ENCODE measurements around the gene MPDZ. TPM values are rescaled to one million over a fixed set of nuclear protein-coding genes. Genes with fewer than 3 reads are reported as not detected.

The MPDZ gene
- total and polyA plus RNA-seq, 2 of the 4 experiments (the other 2 are of a cell fraction): 18.8 to 39.3 TPM

DNA sequence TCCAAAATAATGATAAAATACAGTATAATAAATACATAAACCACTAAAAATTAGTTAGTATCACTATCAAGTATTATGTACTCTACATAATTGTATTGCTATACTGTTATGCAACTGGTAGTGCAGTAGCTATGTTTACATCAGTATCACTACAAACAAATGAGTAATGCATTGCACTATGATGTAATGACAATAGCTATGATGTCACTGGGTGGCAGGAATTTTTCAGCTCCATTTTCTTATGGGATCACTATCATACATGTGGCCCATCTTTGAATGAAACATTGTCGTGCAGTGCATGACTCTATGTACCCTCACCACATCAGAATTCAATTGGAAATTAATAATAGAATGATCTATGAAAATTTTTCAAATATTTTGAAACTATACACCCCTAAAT, 201.3 kb downstream of the MPDZ start:
- no peaks in the 10 kb centered on the region for H3K27me3 ChIP-seq (ENCODE audit: control insufficient read depth, insufficient read depth, low read length)
- no peaks in the 10 kb centered on the region for H3K36me3 ChIP-seq (ENCODE audit: control insufficient read depth, insufficient read depth, low read length)
- no peak overlapping the region for H2BK120ac ChIP-seq (ENCODE audit: low read depth, low read length)
- no peak overlapping the region for H3K23ac ChIP-seq (ENCODE audit: low read depth, low read length)
- H3K79me1 ChIP-seq (ENCODE audit: low read depth in 1 of 2, low read length in 2 of 2): no peaks in the 10 kb centered on the region
- ChIA-PET POLR2A (ENCODE audit: unreplicated experiment) (no interaction called here), CTCF (no interaction called here)
- H3K18ac ChIP-seq (ENCODE audit: low read depth, low read length): no peak overlapping the region
- H3K9me1 ChIP-seq (ENCODE audit: insufficient read depth, low read length): no peaks in the 10 kb centered on the region
- H4K5ac ChIP-seq (ENCODE audit: low read depth, low read length): no peak overlapping the region
- H3K14ac ChIP-seq (replicated peaks; ENCODE audit: low read depth, low read length): no peak overlapping the region
- no TSS peak for BruUV-seq (replicated peaks)
- no peak overlapping the region for H3K4me2 ChIP-seq (ENCODE audit: low read depth, low read length)
- no peak overlapping the region for H2AFZ ChIP-seq (replicated peaks; ENCODE audit: low read length, poor library complexity)
- dilution Hi-C loops (cut with HindIII; ENCODE audit: low sequenced_read_pairs, unreplicated experiment): no loop called here
- WGBS, 2 experiments (ENCODE audit: extremely low coverage in 2 of 2, insufficient read length in 1 of 2): no CpG with 5 or more reads among the region's 1 CpG
- H3K9ac ChIP-seq (ENCODE audit: low read depth, low read length): no peak overlapping the region
- in situ Hi-C loops (cut with MboI; ENCODE audit: low sequenced_read_pairs): no loop called here
- H3K56ac ChIP-seq (ENCODE audit: extremely low read depth, insufficient read depth, low read length): no peak overlapping the region
- no peak overlapping the region for H2BK15ac ChIP-seq (ENCODE audit: low read depth, low read length)
- H2AK9ac ChIP-seq (replicated peaks; ENCODE audit: low read depth, low read length, poor library complexity): no peak overlapping the region
- no peak overlapping the region for H2BK20ac ChIP-seq (ENCODE audit: low read depth, low read length)
- TF ChIP-seq MAZ (IDR thresholded peaks at IDR 0.05; ENCODE audit: borderline replicate concordance, low read depth, low read length) (no peak), CEBPB (IDR thresholded peaks at IDR 0.05; ENCODE audit: low read depth, low read length) (peak; percentile 29; the same call in 1 of the 2 replicates)
- no peaks in the 10 kb centered on the region for H3K4me1 ChIP-seq (ENCODE audit: control insufficient read depth, insufficient read depth, low read length)
- no peak overlapping the region for H4K91ac ChIP-seq (ENCODE audit: insufficient read depth, low read depth, low read length)
- no peak for DNase-seq
- H2AK5ac ChIP-seq (ENCODE audit: low read depth, low read length): no peak overlapping the region
- no peak overlapping the region for H2BK5ac ChIP-seq (ENCODE audit: low read depth, low read length, poor library complexity, severe bottlenecking)
- H3K4ac ChIP-seq (ENCODE audit: low read depth, low read length): no peak overlapping the region
- ATAC-seq (ENCODE audit: low read depth): no peak
- H3K9me3 ChIP-seq (ENCODE audit: control insufficient read depth, insufficient read depth, low read length): no peaks in the 10 kb centered on the region
- no peak overlapping the region for H3K4me3 ChIP-seq (ENCODE audit: insufficient read depth, low read depth, low read length)
- no peak overlapping the region for H4K8ac ChIP-seq (ENCODE audit: low read depth in 2 of 2, low read length in 2 of 2)
- H3K27ac ChIP-seq (ENCODE audit: insufficient read depth, low read length): no peak overlapping the region
- intact Hi-C loops (cut with micrococcal nuclease): no loop called here
- H4K20me1 ChIP-seq (ENCODE audit: insufficient read depth, low read length): no peaks in the 10 kb centered on the region
